ENCODE results near the gene CDK18. TPM values are rescaled to one million over a fixed set of nuclear protein-coding genes. Genes with fewer than 3 reads are reported as not detected.

CDK18 gene
- total RNA-seq (2013; cell fraction: nucleolus; rRNA removed) = 20.6 and 21.7 TPM in 2 replicates
- 0.05 and 0.51 TPM in 2 replicates for total RNA-seq (2014; rRNA removed)
- total RNA-seq (2014; rRNA removed; fragmentation: Illumina TruSeq; extraction: Trizol) = 0.13 and 0.18 TPM in 2 replicates
- total RNA-seq (2021) = 0.64 and 0.88 TPM in 2 replicates
- 0.21 TPM for polyA plus RNA-seq (2011; ENCODE audit: low read depth)
- 1.9 and 4.4 TPM in 2 replicates for polyA plus RNA-seq (2011; rRNA removed)
- 3.9 and 5.8 TPM in 2 replicates for polyA plus RNA-seq (2011; cell fraction: cytosol; rRNA removed)
- polyA plus RNA-seq (2011; cell fraction: nucleus; rRNA removed) = 30.1 and 38.6 TPM in 2 replicates
- polyA plus RNA-seq (2012) = 0.41 and 0.95 TPM in 2 replicates
- polyA plus RNA-seq (2014; fragmentation: Illumina TruSeq; extraction: Trizol) = 0.25 TPM in 1 of 2 replicates, not detected in the other
- not detected for polyA plus RNA-seq (2014; fragmentation: Nextera tagmentation; extraction: Ambion mirVana)
- 0.54 and 1.2 TPM in 2 replicates for polyA plus RNA-seq (2014; rRNA removed)
- under 1 TPM; 0.40 to 0.58 TPM for polyA plus RNA-seq (2016; fragmentation: Nextera tagmentation; extraction: Ambion mirVana)
- polyA minus RNA-seq (2011; rRNA and poly(A)+ RNA removed) = 8.6 and 16.9 TPM in 2 replicates
- polyA minus RNA-seq (2011; cell fraction: cytosol; rRNA and poly(A)+ RNA removed) = 5.2 and 6.1 TPM in 2 replicates
- 13.8 and 17.4 TPM in 2 replicates for polyA minus RNA-seq (2011; cell fraction: nucleus; rRNA and poly(A)+ RNA removed)
- percentile 46 among the genes with signal in this experiment for Bru-seq, nascent RNA
- BruChase-seq, experiment 1, labeled RNA remaining after a 6-hour chase = percentile 43 among the genes with signal in this experiment
- percentile 40 among the genes with signal in this experiment for BruChase-seq, experiment 2, labeled RNA remaining after a 2-hour chase
- long read RNA-seq, experiment 1, partial matches to known transcripts = 0 of 1 reads
- long read RNA-seq, experiment 1, other reads (novel, unspliced or antisense) = 1 of 1 reads
- long read RNA-seq, experiment 2 = 0 reads

DNA sequence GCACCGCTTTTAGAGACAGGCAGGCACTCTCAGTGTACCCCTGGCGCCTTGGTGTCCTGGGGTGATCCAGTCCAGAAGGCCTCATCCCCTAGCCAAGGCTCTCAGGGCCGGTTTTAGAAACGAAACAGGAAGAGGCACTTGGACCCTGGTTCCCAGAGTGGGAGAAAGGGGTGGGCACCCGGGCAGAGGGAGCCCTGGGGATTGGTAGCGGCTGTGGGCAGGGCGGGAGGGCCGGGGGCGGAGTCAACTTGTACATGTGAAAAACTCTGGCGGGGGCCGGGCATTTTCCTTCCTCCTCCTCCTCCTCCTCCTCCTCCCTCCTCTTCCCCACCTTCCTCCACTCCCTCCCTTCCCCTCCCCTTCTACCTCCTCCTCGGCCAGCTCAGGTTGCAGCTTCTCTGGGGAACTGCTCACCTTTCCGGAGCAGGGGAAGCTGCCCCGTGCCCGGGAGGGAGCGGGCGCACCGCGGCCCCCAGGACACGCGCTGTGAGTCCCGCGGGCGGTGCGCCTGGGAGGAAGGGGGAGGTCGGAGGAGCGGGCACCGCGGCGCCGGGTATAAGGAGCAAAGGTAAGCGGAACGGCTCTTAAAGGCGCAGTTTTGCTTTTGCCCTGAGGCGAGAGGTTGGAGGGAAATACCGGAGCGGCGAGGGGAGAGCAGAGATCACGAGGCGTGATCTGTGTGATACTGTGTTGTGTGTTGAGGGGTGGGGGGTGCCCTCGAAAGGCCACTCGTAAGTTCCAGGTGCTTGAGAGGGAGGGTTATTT, at the start of gene CDK18:
TSS of gene CDK18 (plus strand) at position 359 of the 765 bp plus-strand sequence. CDS start 18,499 bp downstream, outside the sequence.
- H3K4me3 ChIP-seq = peak within 1 kb of the TSS; percentile 71
- H2AFZ ChIP-seq (ENCODE audit: control insufficient read depth, low read depth, low read length) = peak within 1 kb of the TSS; percentile 46; the same call in 1 of the 2 replicates
- H3K9ac ChIP-seq (ENCODE audit: control insufficient read depth, insufficient read depth, low read length) = no peak within 1 kb of the TSS
- H3K79me2 ChIP-seq (ENCODE audit: control insufficient read depth, insufficient read depth, low read length) = no peaks in the 10 kb centered on the region
- no peaks in the 10 kb centered on the region for H4K20me1 ChIP-seq (ENCODE audit: control insufficient read depth, insufficient read depth)
- ChIA-PET RAD21 (ENCODE audit: unreplicated experiment) (interaction anchor here (0.6 to 1.5 kb wide), 3 partner anchors 20 to 1262 kb away, joined by 3 to 5 read pairs (median 4); no protein-coding TSS in a partner anchor), CTCF (interaction anchor here (0.7 to 31.6 kb wide), 2 partner anchors 12 to 153 kb away, joined by 4 to 891 read pairs; no protein-coding TSS in a partner anchor), POLR2A (no interaction called here), SMC1A (ENCODE audit: uncharacterized antibody, unreplicated experiment) (interaction anchor here (1.0 to 1.1 kb wide), 2 partner anchors 20 to 108 kb away, joined by 3 to 4 read pairs; no protein-coding TSS in a partner anchor)
- WGBS (ENCODE audit: insufficient coverage, insufficient replicate concordance, low lambda C conversion rate, missing lambda C conversion rate) = 10% methylated on average over 34 of the region's 42 CpGs
- H3K36me3 ChIP-seq (ENCODE audit: control insufficient read depth in 2 of 2, insufficient read depth in 2 of 2, low read length in 1 of 2) = no peaks in the 10 kb centered on the region
- no peak within 1 kb of the TSS for H3K27ac ChIP-seq (ENCODE audit: control insufficient read depth, insufficient read depth)
- no peak for DNase-seq (ENCODE audit: low read depth, low spot score)
- FAIRE-seq = no peak
- in situ Hi-C loops (cut with MboI) (no loop called here), intact Hi-C loops (cut with micrococcal nuclease; ENCODE audit: unreplicated experiment) (loop anchor here (5.0 kb wide), 1 partner anchor 167 kb away; no protein-coding TSS in a partner anchor)
- no TSS peak for BruUV-seq (replicated peaks)
- peak; percentile 80 for ATAC-seq
- 0 out of 2 replicates have a peak, but pooled peaks cover 4% of the 10 kb centered on the region for H3K4me1 ChIP-seq (ENCODE audit: control insufficient read depth, insufficient read depth, low read length)
- H3K4me2 ChIP-seq (ENCODE audit: control insufficient read depth, insufficient read depth) = peak within 1 kb of the TSS; percentile 10; the same call in 1 of the 2 replicates
- peaks cover 0 to 5% of the 10 kb centered on the region in 2 experiments; a peak in 3 of 4 replicates for H3K27me3 ChIP-seq (replicated peaks in 1 of 2; ENCODE audit: control insufficient read depth in 2 of 2, insufficient read depth in 2 of 2, low read length in 1 of 2)
- no peaks in the 10 kb centered on the region for H3K9me3 ChIP-seq (replicated peaks; ENCODE audit: control insufficient read depth, insufficient read depth, low read length)
- TF ChIP-seq LARP7 (IDR thresholded peaks at IDR 0.05) (no peak), MTA2 (IDR thresholded peaks at IDR 0.05; ENCODE audit: low read depth) (no peak), DPF2 (IDR thresholded peaks at IDR 0.05) (peak; percentile 42; the same call in 1 of the 2 replicates), EP300 (IDR thresholded peaks at IDR 0.05; ENCODE audit: borderline replicate concordance in 1 of 2, control insufficient read depth in 1 of 2, low read depth in 2 of 2, low read length in 2 of 2) (no peak), CHD2 (IDR thresholded peaks at IDR 0.05; ENCODE audit: borderline replicate concordance, low read depth, low read length) (no peak)
- TF ChIP-seq, protein P1, sequence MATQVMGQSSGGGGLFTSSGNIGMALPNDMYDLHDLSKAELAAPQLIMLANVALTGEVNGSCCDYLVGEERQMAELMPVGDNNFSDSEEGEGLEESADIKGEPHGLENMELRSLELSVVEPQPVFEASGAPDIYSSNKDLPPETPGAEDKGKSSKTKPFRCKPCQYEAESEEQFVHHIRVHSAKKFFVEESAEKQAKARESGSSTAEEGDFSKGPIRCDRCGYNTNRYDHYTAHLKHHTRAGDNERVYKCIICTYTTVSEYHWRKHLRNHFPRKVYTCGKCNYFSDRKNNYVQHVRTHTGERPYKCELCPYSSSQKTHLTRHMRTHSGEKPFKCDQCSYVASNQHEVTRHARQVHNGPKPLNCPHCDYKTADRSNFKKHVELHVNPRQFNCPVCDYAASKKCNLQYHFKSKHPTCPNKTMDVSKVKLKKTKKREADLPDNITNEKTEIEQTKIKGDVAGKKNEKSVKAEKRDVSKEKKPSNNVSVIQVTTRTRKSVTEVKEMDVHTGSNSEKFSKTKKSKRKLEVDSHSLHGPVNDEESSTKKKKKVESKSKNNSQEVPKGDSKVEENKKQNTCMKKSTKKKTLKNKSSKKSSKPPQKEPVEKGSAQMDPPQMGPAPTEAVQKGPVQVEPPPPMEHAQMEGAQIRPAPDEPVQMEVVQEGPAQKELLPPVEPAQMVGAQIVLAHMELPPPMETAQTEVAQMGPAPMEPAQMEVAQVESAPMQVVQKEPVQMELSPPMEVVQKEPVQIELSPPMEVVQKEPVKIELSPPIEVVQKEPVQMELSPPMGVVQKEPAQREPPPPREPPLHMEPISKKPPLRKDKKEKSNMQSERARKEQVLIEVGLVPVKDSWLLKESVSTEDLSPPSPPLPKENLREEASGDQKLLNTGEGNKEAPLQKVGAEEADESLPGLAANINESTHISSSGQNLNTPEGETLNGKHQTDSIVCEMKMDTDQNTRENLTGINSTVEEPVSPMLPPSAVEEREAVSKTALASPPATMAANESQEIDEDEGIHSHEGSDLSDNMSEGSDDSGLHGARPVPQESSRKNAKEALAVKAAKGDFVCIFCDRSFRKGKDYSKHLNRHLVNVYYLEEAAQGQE (IDR thresholded peaks at IDR 0.05; ENCODE audit: low read depth, low read length) = no peak
- TF ChIP-seq, protein P2, sequence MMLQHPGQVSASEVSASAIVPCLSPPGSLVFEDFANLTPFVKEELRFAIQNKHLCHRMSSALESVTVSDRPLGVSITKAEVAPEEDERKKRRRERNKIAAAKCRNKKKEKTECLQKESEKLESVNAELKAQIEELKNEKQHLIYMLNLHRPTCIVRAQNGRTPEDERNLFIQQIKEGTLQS (IDR thresholded peaks at IDR 0.05; ENCODE audit: borderline replicate concordance, extremely low read depth, low read depth, low read length) = no peak
- TF ChIP-seq, protein P3, sequence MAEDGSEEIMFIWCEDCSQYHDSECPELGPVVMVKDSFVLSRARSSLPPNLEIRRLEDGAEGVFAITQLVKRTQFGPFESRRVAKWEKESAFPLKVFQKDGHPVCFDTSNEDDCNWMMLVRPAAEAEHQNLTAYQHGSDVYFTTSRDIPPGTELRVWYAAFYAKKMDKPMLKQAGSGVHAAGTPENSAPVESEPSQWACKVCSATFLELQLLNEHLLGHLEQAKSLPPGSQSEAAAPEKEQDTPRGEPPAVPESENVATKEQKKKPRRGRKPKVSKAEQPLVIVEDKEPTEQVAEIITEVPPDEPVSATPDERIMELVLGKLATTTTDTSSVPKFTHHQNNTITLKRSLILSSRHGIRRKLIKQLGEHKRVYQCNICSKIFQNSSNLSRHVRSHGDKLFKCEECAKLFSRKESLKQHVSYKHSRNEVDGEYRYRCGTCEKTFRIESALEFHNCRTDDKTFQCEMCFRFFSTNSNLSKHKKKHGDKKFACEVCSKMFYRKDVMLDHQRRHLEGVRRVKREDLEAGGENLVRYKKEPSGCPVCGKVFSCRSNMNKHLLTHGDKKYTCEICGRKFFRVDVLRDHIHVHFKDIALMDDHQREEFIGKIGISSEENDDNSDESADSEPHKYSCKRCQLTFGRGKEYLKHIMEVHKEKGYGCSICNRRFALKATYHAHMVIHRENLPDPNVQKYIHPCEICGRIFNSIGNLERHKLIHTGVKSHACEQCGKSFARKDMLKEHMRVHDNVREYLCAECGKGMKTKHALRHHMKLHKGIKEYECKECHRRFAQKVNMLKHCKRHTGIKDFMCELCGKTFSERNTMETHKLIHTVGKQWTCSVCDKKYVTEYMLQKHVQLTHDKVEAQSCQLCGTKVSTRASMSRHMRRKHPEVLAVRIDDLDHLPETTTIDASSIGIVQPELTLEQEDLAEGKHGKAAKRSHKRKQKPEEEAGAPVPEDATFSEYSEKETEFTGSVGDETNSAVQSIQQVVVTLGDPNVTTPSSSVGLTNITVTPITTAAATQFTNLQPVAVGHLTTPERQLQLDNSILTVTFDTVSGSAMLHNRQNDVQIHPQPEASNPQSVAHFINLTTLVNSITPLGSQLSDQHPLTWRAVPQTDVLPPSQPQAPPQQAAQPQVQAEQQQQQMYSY (CRISPR knock-in tag; IDR thresholded peaks at IDR 0.05) = no peak
- TF ChIP-seq, protein P4, sequence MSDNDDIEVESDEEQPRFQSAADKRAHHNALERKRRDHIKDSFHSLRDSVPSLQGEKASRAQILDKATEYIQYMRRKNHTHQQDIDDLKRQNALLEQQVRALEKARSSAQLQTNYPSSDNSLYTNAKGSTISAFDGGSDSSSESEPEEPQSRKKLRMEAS (IDR thresholded peaks at IDR 0.05; ENCODE audit: low read depth, low read length) = no peak

All from GM12878 (cell line).